IMR-90 (cell line): ENCODE results near the gene SGK1. TPM values are rescaled to one million over a fixed set of nuclear protein-coding genes. Genes with fewer than 3 reads are reported as not detected.

ENCODE experiments used
- ATAC-seq: fragments of 200-7000 bp; cut with Tn5 transposase; 2 replicates; pipeline ENCODE4 v1.9.1; 2020; ENCODE audit warnings: low read depth, mild to moderate bottlenecking, moderate library complexity
- BruUV-seq: library from RNA; stranded (reverse); fragments of 400-500 nt; replicated peaks from 2 replicates; lab custom pipeline; 2021; lab: Mats Ljungman, UMichigan
- CTCF ChIA-PET: fragments of 300-600 bp; formaldehyde crosslinking; extraction: SDS; loops from one replicate; lab custom pipeline; 2021; ENCODE audit warnings: antibody characterized with exemption; lab: Yijun Ruan, JAX
- POLR2A ChIA-PET: fragments of 300-600 bp; sonication (Branson Sonifier 250); formaldehyde crosslinking; loops from one replicate; lab custom pipeline; 2022; ENCODE audit warnings: antibody characterized with exemption; ENCODE audit not compliant: unreplicated experiment; lab: Charles Lee
- DNase-seq: peaks from one replicate; pipeline ENCODE4 v3.0.0; 2013
- H2AFZ ChIP-seq: replicated peaks from 2 replicates; pipeline ENCODE3; 2013; ENCODE audit warnings: low read length, mild to moderate bottlenecking; ENCODE audit not compliant: poor library complexity
- H2AK5ac ChIP-seq: 2 replicates; pipeline ENCODE4 v1.6.1; 2013; ENCODE audit warnings: low read depth, low read length, inconsistent platforms
- H2AK9ac ChIP-seq: replicated peaks from 2 replicates; pipeline ENCODE3; 2013; ENCODE audit warnings: mild to moderate bottlenecking, low read depth, low read length, moderate library complexity; ENCODE audit not compliant: poor library complexity
- H2BK120ac ChIP-seq: 2 replicates; pipeline ENCODE4 v1.6.1; 2013; ENCODE audit warnings: low read depth, low read length, inconsistent platforms
- H2BK15ac ChIP-seq: 3 replicates; pipeline ENCODE4 v1.6.1; 2013; ENCODE audit warnings: low read depth, low read length, inconsistent platforms
- H2BK20ac ChIP-seq: 2 replicates; pipeline ENCODE4 v1.6.1; 2013; ENCODE audit warnings: low read depth, mild to moderate bottlenecking, inconsistent platforms, low read length, moderate library complexity
- H2BK5ac ChIP-seq: 2 replicates; pipeline ENCODE4 v1.6.1; 2013; ENCODE audit warnings: mild to moderate bottlenecking, low read depth, low read length, inconsistent platforms; ENCODE audit not compliant: poor library complexity, severe bottlenecking
- H3K14ac ChIP-seq: replicated peaks from 2 replicates; pipeline ENCODE4 v1.6.1; 2013; ENCODE audit warnings: low read depth, low read length, inconsistent platforms
- H3K18ac ChIP-seq: 2 replicates; pipeline ENCODE4 v1.6.1; 2013; ENCODE audit warnings: low read depth, low read length, control low read depth
- H3K23ac ChIP-seq: 2 replicates; pipeline ENCODE4 v1.6.1; 2013; ENCODE audit warnings: low read depth, low read length, inconsistent platforms
- H3K27ac ChIP-seq: 2 replicates; pipeline ENCODE4 v1.5.1; 2013; ENCODE audit warnings: mild to moderate bottlenecking, control low read depth, low read length; ENCODE audit not compliant: insufficient read depth
- H3K27me3 ChIP-seq: 2 replicates; pipeline ENCODE4 v1.6.1; 2013; ENCODE audit warnings: low read length; ENCODE audit not compliant: control insufficient read depth, insufficient read depth
- H3K36me3 ChIP-seq: 2 replicates; pipeline ENCODE4 v1.6.1; 2013; ENCODE audit warnings: low read length, mixed read lengths; ENCODE audit not compliant: control insufficient read depth, insufficient read depth
- H3K4ac ChIP-seq: 2 replicates; pipeline ENCODE4 v1.6.1; 2013; ENCODE audit warnings: low read depth, low read length, inconsistent platforms
- H3K4me1 ChIP-seq: 2 replicates; pipeline ENCODE4 v1.6.1; 2013; ENCODE audit warnings: low read length, mixed read lengths; ENCODE audit not compliant: control insufficient read depth, insufficient read depth
- H3K4me2 ChIP-seq: 2 replicates; pipeline ENCODE4 v1.6.1; 2013; ENCODE audit warnings: low read depth, mild to moderate bottlenecking, control low read depth, low read length, moderate library complexity
- H3K4me3 ChIP-seq: 2 replicates; pipeline ENCODE4 v1.5.1; 2013; ENCODE audit warnings: low read depth, mild to moderate bottlenecking, control low read depth, low read length, moderate library complexity; ENCODE audit not compliant: insufficient read depth
- H3K56ac ChIP-seq: 2 replicates; pipeline ENCODE4 v1.6.1; 2013; ENCODE audit warnings: low read length, inconsistent platforms; ENCODE audit not compliant: insufficient read depth; ENCODE audit errors: extremely low read depth
- H3K79me1 ChIP-seq, 2 experiments: 2 replicates each; pipeline ENCODE4 v1.6.1; 2013; ENCODE audit warnings: low read length in 2 of 2, inconsistent platforms in 1 of 2, low read depth in 1 of 2
- H3K9ac ChIP-seq: 2 replicates; pipeline ENCODE4 v1.6.1; 2013; ENCODE audit warnings: low read depth, low read length, control low read depth
- H3K9me1 ChIP-seq: 2 replicates; pipeline ENCODE4 v1.6.1; 2013; ENCODE audit warnings: low read length, inconsistent platforms; ENCODE audit not compliant: insufficient read depth
- H3K9me3 ChIP-seq: 2 replicates; pipeline ENCODE4 v1.6.1; 2013; ENCODE audit warnings: low read length; ENCODE audit not compliant: control insufficient read depth, insufficient read depth
- H4K20me1 ChIP-seq: 2 replicates; pipeline ENCODE4 v1.6.1; 2013; ENCODE audit warnings: low read length, inconsistent platforms; ENCODE audit not compliant: insufficient read depth
- H4K5ac ChIP-seq: 2 replicates; pipeline ENCODE4 v1.6.1; 2013; ENCODE audit warnings: mild to moderate bottlenecking, low read depth, low read length, control low read depth
- H4K8ac ChIP-seq, 2 experiments: 2 replicates each; pipeline ENCODE4 v1.6.1; 2013; ENCODE audit warnings: low read depth in 2 of 2, low read length in 2 of 2, control low read depth in 1 of 2, inconsistent platforms in 1 of 2
- H4K91ac ChIP-seq: 2 replicates; pipeline ENCODE4 v1.6.1; 2013; ENCODE audit warnings: low read depth, low read length, inconsistent platforms; ENCODE audit not compliant: insufficient read depth
- BHLHE40 ChIP-seq: fragments of 150-350 bp; IDR thresholded peaks from 2 replicates; pipeline ENCODE4 v1.6.1; 2016; ENCODE audit warnings: mild to moderate bottlenecking, low read depth, low read length
- CTCF ChIP-seq: conservative IDR thresholded peaks from 2 replicates; pipeline ENCODE4 v1.5.1; 2012; ENCODE audit warnings: mild to moderate bottlenecking, low read depth, low read length, improper control_type of control experiment
- MAFK ChIP-seq: IDR thresholded peaks from 2 replicates; pipeline ENCODE4 v1.6.1; 2012; ENCODE audit warnings: low read depth, low read length, improper control_type of control experiment
- MAZ ChIP-seq: IDR thresholded peaks from 2 replicates; pipeline ENCODE4 v1.6.1; 2012; ENCODE audit warnings: low read depth, mild to moderate bottlenecking, low read length, improper control_type of control experiment, moderate library complexity, borderline replicate concordance
- RAD21 ChIP-seq: IDR thresholded peaks from 2 replicates; pipeline ENCODE4 v1.6.1; 2012; ENCODE audit warnings: low read length, improper control_type of control experiment
- RFX5 ChIP-seq: IDR thresholded peaks from 2 replicates; pipeline ENCODE4 v1.8.0; 2012; ENCODE audit warnings: low read depth, mild to moderate bottlenecking, low read length, moderate library complexity
- SMC3 ChIP-seq: fragments of 150-350 bp; IDR thresholded peaks from 2 replicates; pipeline ENCODE4 v1.6.1; 2016; ENCODE audit warnings: low read depth, mild to moderate bottlenecking, antibody characterized with exemption, low read length, moderate library complexity
- WGBS, 2 experiments: methylation state at CpG; one replicate each; pipeline versions ENCODE4 v1.1.5 to v1.1.7; 2013; ENCODE audit warnings: missing lambda C conversion rate in 2 of 2; ENCODE audit not compliant: insufficient read length in 1 of 2; ENCODE audit errors: extremely low coverage in 2 of 2; 5-methylcytosine and 5-hydroxymethylcytosine counted together
- dilution Hi-C: fragments of 300-500 bp; cut with HindIII; formaldehyde crosslinking; loops from one replicate; pipeline ENCODE4 v1.14.3; 2018; ENCODE audit warnings: low sequenced_read_pairs; ENCODE audit not compliant: unreplicated experiment
- in situ Hi-C: fragments of 300-500 bp; cut with MboI; formaldehyde crosslinking; loops from 3 replicates; pipeline ENCODE4 v1.14.3; 2019; ENCODE audit warnings: low sequenced_read_pairs, inconsistent platforms, mixed read lengths
- intact Hi-C: fragments of 100-400 bp; cut with micrococcal nuclease; formaldehyde crosslinking; loops from 2 replicates; pipeline ENCODE4 v1.10.0; 2022
- polyA plus RNA-seq, 3 experiments: library from polyadenylated mRNA; depleted of rRNA; stranded (reverse); fragments of >200 nt; gene quantifications; 2 replicates each; pipeline ENCODE4 v1.2.3, GENCODE V29; 2012; ENCODE audit warnings: low replicate concordance in 1 of 3
- total RNA-seq: library from RNA; depleted of rRNA; stranded (reverse); fragments of >200 nt; gene quantifications from 2 replicates; pipeline ENCODE4 v1.2.3, GENCODE V29; 2012

SGK1 gene
- total and polyA plus RNA-seq, 2 of the 4 experiments (the other 2 are of a cell fraction), result 121 to 255 TPM

- in situ Hi-C loops (loop anchor here (5.0 to 10.0 kb wide), 2 partner anchors 241 to 468 kb away; no protein-coding TSS in a partner anchor), intact Hi-C loops (loop anchor here (1.0 to 2.0 kb wide), 8 partner anchors 143 to 766 kb away; no protein-coding TSS in a partner anchor), dilution Hi-C loops (no loop called here)
- H2BK15ac ChIP-seq, result peak overlapping the region; percentile 1; the same call in 1 of the 3 replicates
- peak overlapping the region; percentile 56 for H4K91ac ChIP-seq
- ATAC-seq (peak; percentile 3; the same call in 1 of the 2 replicates), DNase-seq (peak; percentile 83)
- H3K9me1 ChIP-seq, result peaks cover 16% of the 10 kb centered on the region
- H2BK120ac ChIP-seq, result peak overlapping the region; percentile 60
- peak overlapping the region; percentile 94 for H3K56ac ChIP-seq
- peak overlapping the region; percentile 62 for H3K4me3 ChIP-seq
- H3K23ac ChIP-seq, result peak overlapping the region; percentile 14
- peak overlapping the region; percentile 93 for H3K9ac ChIP-seq
- BruUV-seq, result TSS peak; percentile 80
- peak overlapping the region; percentile 61 for H3K4ac ChIP-seq
- peak overlapping the region; percentile 58 for H2AFZ ChIP-seq
- no peaks in the 10 kb centered on the region for H3K9me3 ChIP-seq
- H2AK5ac ChIP-seq, result no peak overlapping the region
- H3K27ac ChIP-seq, result peak overlapping the region; percentile 76
- H3K79me1 ChIP-seq, result peaks cover 14 to 51% of the 10 kb centered on the region in 2 experiments
- H2BK20ac ChIP-seq, result no peak overlapping the region
- H3K36me3 ChIP-seq, result peaks cover 44% of the 10 kb centered on the region
- peak overlapping the region; percentile 93 for H3K14ac ChIP-seq
- TF ChIP-seq RFX5 (no peak), RAD21 (peak; percentile 77), BHLHE40 (0 out of 2 replicates have a peak, but pooled peaks have one; percentile 17), SMC3 (peak; percentile 70), MAFK (peak; percentile 26; the same call in 1 of the 2 replicates), CTCF (peak; percentile 79), MAZ (no peak)
- H3K4me1 ChIP-seq, result peaks cover 11% of the 10 kb centered on the region
- peak overlapping the region; percentile 74 for H2BK5ac ChIP-seq
- ChIA-PET CTCF (interaction anchor here (0.7 to 1.5 kb wide), 5 partner anchors 199 to 648 kb away, joined by 3 to 5 read pairs (median 3); no protein-coding TSS in a partner anchor), POLR2A (interaction anchor here (0.6 to 1.6 kb wide), 5 partner anchors 18 to 641 kb away, joined by 3 to 5 read pairs (median 4); no protein-coding TSS in a partner anchor)
- H3K4me2 ChIP-seq, result peak overlapping the region; percentile 99; the same call in 1 of the 2 replicates
- no CpG with 5 or more reads among the region's 21 CpGs for WGBS, 2 experiments
- no peak overlapping the region for H4K5ac ChIP-seq
- H4K20me1 ChIP-seq, result peaks cover 54% of the 10 kb centered on the region
- peak overlapping the region; percentile 14 to 38; a peak in 3 of 4 replicates for H4K8ac ChIP-seq
- peak overlapping the region; percentile 66; the same call in 1 of the 2 replicates for H3K18ac ChIP-seq
- H2AK9ac ChIP-seq, result peak overlapping the region; percentile 56
- H3K27me3 ChIP-seq, result no peaks in the 10 kb centered on the region
These were observed 143.8 kb downstream of the SGK1 start for GRCh38 chr6:134173936-134174671.
